Tibial nerve (tissue), 4 donors: ENCODE measurements around the gene PTTG1. TPM values are rescaled to one million over a fixed set of nuclear protein-coding genes. Genes with fewer than 3 reads are reported as not detected.
"Not testable (repeated sequence)": the region's sequence is repeated elsewhere in the genome, so short reads cannot be mapped to it uniquely, and the experiment has no call there.

Source experiments
- DNase-seq, 2 donors: peaks; one replicate each; pipeline ENCODE4 v3.0.0-alpha.2; 2019; ENCODE audit warnings: low spot score in 2 of 2
- H3K27ac ChIP-seq, 4 donors: fragments of 200-600 bp; sonication (generic) in 3 of 4; one replicate each; pipeline ENCODE4 v1.5.1; 2017 to 2019; ENCODE audit warnings: mild to moderate bottlenecking in 1 of 4
- H3K27me3 ChIP-seq, 2 donors: fragments of 200-600 bp; sonication (generic) in 1 of 2; one replicate each; pipeline versions ENCODE4 v1.5.1 to v1.6.0; 2017 to 2019
- H3K36me3 ChIP-seq, 3 donors: fragments of 200-600 bp; sonication (generic); one replicate each; pipeline ENCODE4 v1.5.1; 2018 to 2019
- H3K4me1 ChIP-seq, 4 donors: fragments of 200-600 bp; sonication (generic) in 3 of 4; one replicate each; pipeline ENCODE4 v1.5.1; 2017 to 2019
- H3K4me3 ChIP-seq, 4 donors: fragments of 200-600 bp; sonication (generic) in 3 of 4; one replicate each; pipeline ENCODE4 v1.5.1; 2017 to 2019; ENCODE audit warnings: mild to moderate bottlenecking in 1 of 4, moderate library complexity in 1 of 4
- H3K9me3 ChIP-seq, 4 donors: fragments of 200-600 bp; sonication (generic) in 3 of 4; one replicate each; pipeline ENCODE4 v1.5.1; 2017 to 2019
- EP300 ChIP-seq, 2 donors: sonication (generic); formaldehyde crosslinking; IDR thresholded peaks; one replicate each; pipeline ENCODE4 v1.6.1; 2017; ENCODE audit warnings: antibody characterized with exemption in 2 of 2, mild to moderate bottlenecking in 1 of 2
- POLR2A ChIP-seq, 2 donors: fragments of 450-650 bp; IDR thresholded peaks; one replicate each; pipeline ENCODE4 v1.6.1; 2017; ENCODE audit warnings: antibody characterized with exemption in 2 of 2, mild to moderate bottlenecking in 2 of 2, moderate library complexity in 2 of 2
- WGBS, 2 donors: methylation state at CpG; one replicate each; pipeline ENCODE4 v1.1.5; 2018; 5-methylcytosine and 5-hydroxymethylcytosine counted together
- total RNA-seq, 4 donors: library from RNA; depleted of rRNA; stranded (reverse); fragments of >200 nt; gene quantifications; one replicate each; pipeline ENCODE4 v1.1.0, GENCODE V29; 2016
- TF ChIP-seq, protein P1 (sequence below), 5 experiments: fragments of 200-600 bp in 3 of 5; fragments of 450-650 bp in 2 of 5; sonication (generic) in 3 of 5; IDR thresholded peaks; one replicate each; pipeline ENCODE4 v1.5.1; 2016 to 2019; ENCODE audit warnings: antibody characterized with exemption in 5 of 5, mild to moderate bottlenecking in 3 of 5, moderate library complexity in 2 of 5

PTTG1 gene
- total RNA-seq, 4 donors from 2014 or later, result 3.7 to 11.1 (median 6.8) TPM

DNA sequence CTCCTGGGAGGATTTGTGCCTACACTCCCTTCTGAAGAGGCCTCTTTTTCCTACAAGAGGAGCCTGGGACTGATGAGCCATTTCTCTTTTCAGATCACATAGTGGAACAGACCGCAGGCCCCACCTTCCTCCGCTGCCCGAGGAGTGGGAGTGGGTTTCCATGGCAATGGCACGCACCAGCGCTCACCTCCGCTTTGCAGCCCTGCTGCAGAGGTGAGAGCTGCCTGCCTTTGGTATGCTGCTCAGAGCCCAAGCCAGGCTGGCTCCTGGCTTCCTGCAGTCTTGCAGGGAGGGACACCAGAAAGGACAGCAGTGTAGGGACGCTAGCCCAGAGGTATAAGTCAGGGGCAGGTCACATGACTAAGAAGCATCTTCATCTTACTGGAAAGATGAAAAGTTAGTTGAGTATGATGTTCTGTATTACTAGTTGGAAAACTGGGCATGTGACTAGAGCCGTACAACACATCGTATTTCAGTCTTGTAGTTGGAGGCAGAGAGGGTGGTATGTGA is 12.4 kb downstream of the PTTG1 start:
- Histone ChIP-seq H3K27ac (no peak overlapping the region), H3K9me3 (no peaks in the 10 kb centered on the region), H3K36me3 (no peaks in the 10 kb centered on the region), H3K4me3 (no peak overlapping the region), H3K27me3 (no peaks in the 10 kb centered on the region), H3K4me1 (peaks cover 0 to 7% (median 3%) of the 10 kb centered on the region in 4 donors)
- DNase-seq, result no peak
- 59 to 74% methylated on average over 9 of the region's 9 CpGs for WGBS, 2 donors
- TF ChIP-seq POLR2A (IDR thresholded peaks at IDR 0.05) (no peak), EP300 (IDR thresholded peaks at IDR 0.05) (no peak)
- TF ChIP-seq, protein P1, sequence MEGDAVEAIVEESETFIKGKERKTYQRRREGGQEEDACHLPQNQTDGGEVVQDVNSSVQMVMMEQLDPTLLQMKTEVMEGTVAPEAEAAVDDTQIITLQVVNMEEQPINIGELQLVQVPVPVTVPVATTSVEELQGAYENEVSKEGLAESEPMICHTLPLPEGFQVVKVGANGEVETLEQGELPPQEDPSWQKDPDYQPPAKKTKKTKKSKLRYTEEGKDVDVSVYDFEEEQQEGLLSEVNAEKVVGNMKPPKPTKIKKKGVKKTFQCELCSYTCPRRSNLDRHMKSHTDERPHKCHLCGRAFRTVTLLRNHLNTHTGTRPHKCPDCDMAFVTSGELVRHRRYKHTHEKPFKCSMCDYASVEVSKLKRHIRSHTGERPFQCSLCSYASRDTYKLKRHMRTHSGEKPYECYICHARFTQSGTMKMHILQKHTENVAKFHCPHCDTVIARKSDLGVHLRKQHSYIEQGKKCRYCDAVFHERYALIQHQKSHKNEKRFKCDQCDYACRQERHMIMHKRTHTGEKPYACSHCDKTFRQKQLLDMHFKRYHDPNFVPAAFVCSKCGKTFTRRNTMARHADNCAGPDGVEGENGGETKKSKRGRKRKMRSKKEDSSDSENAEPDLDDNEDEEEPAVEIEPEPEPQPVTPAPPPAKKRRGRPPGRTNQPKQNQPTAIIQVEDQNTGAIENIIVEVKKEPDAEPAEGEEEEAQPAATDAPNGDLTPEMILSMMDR (IDR thresholded peaks at IDR 0.05), result no peak

DNA sequence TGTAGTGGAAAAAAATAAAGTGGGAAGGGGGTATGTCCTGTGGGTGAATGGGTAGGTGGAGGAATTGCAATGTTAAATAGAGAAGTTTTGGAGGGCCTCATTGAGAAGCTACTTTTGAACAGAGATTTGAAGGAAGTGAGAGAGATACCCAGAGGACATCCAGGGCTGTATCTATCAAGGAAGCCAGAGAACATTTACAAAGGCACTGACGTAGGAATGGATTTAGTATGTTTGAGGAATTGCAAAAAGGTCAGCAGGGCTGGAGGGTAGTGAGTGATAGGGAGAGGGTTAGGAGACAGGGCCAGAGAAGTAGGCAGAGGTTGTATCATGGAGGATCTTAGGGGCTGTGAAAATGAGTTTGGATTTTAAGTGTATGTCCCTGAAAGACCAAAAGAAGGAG is 13.9 kb downstream of the PTTG1 start:
- 68 to 89% methylated on average over 1 of the region's 1 CpG for WGBS, 2 donors
- no peaks in the 10 kb centered on the region for H3K9me3 ChIP-seq
- no peaks in the 10 kb centered on the region for H3K27me3 ChIP-seq
- H3K4me1 ChIP-seq, result peaks cover 0 to 12% (median 3%) of the 10 kb centered on the region in 4 donors
- DNase-seq, result no peak
- H3K27ac ChIP-seq, result no peak overlapping the region
- no peak overlapping the region for H3K4me3 ChIP-seq
- TF ChIP-seq, protein P1 (IDR thresholded peaks at IDR 0.05), result no peak
- no peak for TF ChIP-seq POLR2A (IDR thresholded peaks at IDR 0.05)
- TF ChIP-seq EP300 (IDR thresholded peaks at IDR 0.05), result no peak
- H3K36me3 ChIP-seq, result no peaks in the 10 kb centered on the region

DNA sequence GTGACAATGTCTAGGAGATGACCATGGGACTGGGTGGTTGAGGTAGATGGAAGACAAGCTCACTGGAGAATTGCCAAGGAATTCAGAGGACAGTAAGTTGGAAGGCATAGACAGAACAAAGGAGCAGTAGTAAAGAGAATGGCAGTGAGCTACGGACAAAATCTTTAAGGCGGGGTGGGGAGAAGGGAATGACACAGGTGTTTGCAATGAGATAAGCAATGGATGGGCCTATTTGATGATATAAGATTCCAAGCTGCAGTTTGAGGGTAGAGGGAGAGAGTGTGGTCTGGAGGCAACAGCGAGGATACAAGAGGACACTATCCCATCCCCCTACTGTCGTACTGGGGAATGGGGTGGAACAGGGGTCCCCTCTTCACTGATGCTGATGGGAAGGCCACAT is 14.4 kb downstream of the PTTG1 start:
- DNase-seq, result no peak
- WGBS, 2 donors, result 88% methylated on average over 4 of the region's 4 CpGs
- no peaks in the 10 kb centered on the region for H3K36me3 ChIP-seq
- H3K4me1 ChIP-seq, result peaks cover 0 to 15% (median 3%) of the 10 kb centered on the region in 4 donors
- no peak overlapping the region for H3K27ac ChIP-seq
- H3K9me3 ChIP-seq, result no peaks in the 10 kb centered on the region
- TF ChIP-seq, protein P1 (IDR thresholded peaks at IDR 0.05), result no peak
- TF ChIP-seq POLR2A (IDR thresholded peaks at IDR 0.05) (no peak), EP300 (IDR thresholded peaks at IDR 0.05) (no peak)
- H3K27me3 ChIP-seq, result no peaks in the 10 kb centered on the region
- no peak overlapping the region for H3K4me3 ChIP-seq

DNA sequence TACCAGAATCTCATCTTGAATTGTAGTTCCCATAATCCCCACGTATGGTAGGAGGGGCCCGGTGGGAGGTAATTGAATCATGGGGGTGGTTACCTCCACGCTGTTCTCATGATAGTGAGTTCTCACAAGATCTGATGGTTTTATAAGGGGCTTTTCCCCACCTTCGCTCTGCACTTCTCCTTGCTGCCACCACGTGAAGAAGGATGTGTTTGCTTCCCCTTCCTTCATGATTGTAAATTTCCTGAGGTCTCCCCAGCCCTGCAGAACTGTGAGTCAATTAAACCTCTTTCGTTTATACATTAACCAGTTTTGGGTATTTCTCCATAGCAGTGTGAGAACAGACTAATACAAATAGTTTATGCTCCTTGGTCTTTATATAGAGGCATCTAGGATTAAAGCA is 15.0 kb downstream of the PTTG1 start:
- H3K27me3 ChIP-seq, H3K4me3 ChIP-seq: not testable (repeated sequence)
- 43 to 55% methylated on average over 6 of the region's 6 CpGs for WGBS, 2 donors

DNA sequence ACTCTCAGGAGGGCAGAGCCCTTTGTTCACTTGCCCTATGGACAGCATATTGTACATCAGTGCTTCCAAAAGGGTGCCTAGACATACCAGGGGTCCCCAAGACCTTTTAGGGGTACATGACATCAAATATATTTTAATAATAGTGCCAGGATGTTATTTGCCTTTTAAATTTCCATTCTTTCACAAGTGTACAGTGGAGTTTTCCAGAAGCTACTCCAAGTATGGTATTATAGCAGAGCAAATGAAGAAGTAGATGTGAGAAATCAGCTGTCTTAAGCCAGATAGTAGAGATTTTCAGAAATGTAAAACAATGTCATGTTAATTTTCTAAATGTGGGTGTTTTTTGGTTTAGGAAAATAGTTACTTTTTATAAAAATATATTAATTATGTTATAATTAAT is 15.6 kb downstream of the PTTG1 start:
- Histone ChIP-seq H3K27me3 (no peaks in the 10 kb centered on the region), H3K9me3 (no peaks in the 10 kb centered on the region), H3K4me1 (peaks cover 0 to 24% (median 3%) of the 10 kb centered on the region in 4 donors), H3K36me3 (no peaks in the 10 kb centered on the region), H3K4me3 (no peak overlapping the region), H3K27ac (no peak overlapping the region)
- no peak for TF ChIP-seq POLR2A (IDR thresholded peaks at IDR 0.05)
- no peak for TF ChIP-seq EP300 (IDR thresholded peaks at IDR 0.05)
- TF ChIP-seq, protein P1 (IDR thresholded peaks at IDR 0.05), result no peak
- DNase-seq, result no peak

More for the DNA sequence above, 15.0 kb downstream of the PTTG1 start:
- DNase-seq, H3K36me3 ChIP-seq, H3K27ac ChIP-seq, H3K9me3 ChIP-seq: not testable (repeated sequence)
- peaks cover 0 to 22% (median 3%) of the 10 kb centered on the region in 4 donors for H3K4me1 ChIP-seq
